ENCODE measurements around the gene USP22.
A peak's percentile ranks its signal among the peaks of the same experiment; 100 is the strongest.

Gene USP22

GRCh38 chr17:21044971-21045370 lies 2.2 kb upstream of the USP22 start:
- DNase-seq, result no peak

GRCh38 chr17:21043296-21044232 lies 753 bp upstream of the USP22 start:
- peak; percentile 70 for DNase-seq

- DNase-seq, result no peak
These were observed 912 bp downstream of the USP22 start for GRCh38 chr17:21041741-21042457.

GRCh38 chr17:21039839-21040575 lies 2.8 kb downstream of the USP22 start:
- DNase-seq, result no peak

- no peak for DNase-seq
These were observed 5.6 kb downstream of the USP22 start for GRCh38 chr17:21037117-21037803.

GRCh38 chr17:21036361-21036881 lies 6.4 kb downstream of the USP22 start:
- DNase-seq, result no peak

GRCh38 chr17:21035406-21035805 lies 7.4 kb downstream of the USP22 start:
- DNase-seq, result no peak

- DNase-seq, result no peak
These were observed 8.2 kb downstream of the USP22 start for GRCh38 chr17:21034340-21035235.

- DNase-seq, result no peak
These were observed 9.5 kb downstream of the USP22 start for GRCh38 chr17:21033350-21033749.

- DNase-seq, result no peak
These were observed 10.9 kb downstream of the USP22 start for GRCh38 chr17:21031756-21032396.

- no peak for DNase-seq
These were observed 12.4 kb downstream of the USP22 start for GRCh38 chr17:21030375-21030774.

- DNase-seq, result no peak
These were observed 13.3 kb downstream of the USP22 start for GRCh38 chr17:21029515-21029914.

GRCh38 chr17:21029036-21029435 lies 13.8 kb downstream of the USP22 start:
- DNase-seq, result no peak

- no peak for DNase-seq
These were observed 14.6 kb downstream of the USP22 start for GRCh38 chr17:21028192-21028591.

GRCh38 chr17:21027031-21027430 lies 15.8 kb downstream of the USP22 start:
- no peak for DNase-seq

GRCh38 chr17:21025451-21025850 lies 17.4 kb downstream of the USP22 start:
- no peak for DNase-seq

GRCh38 chr17:21024024-21024423 lies 18.8 kb downstream of the USP22 start:
- no peak for DNase-seq

GRCh38 chr17:21021208-21021803 lies 21.5 kb downstream of the USP22 start:
- DNase-seq, result no peak

GRCh38 chr17:21020622-21021021 lies 22.2 kb downstream of the USP22 start:
- DNase-seq, result no peak

GRCh38 chr17:21019976-21020586 lies 22.7 kb downstream of the USP22 start:
- no peak for DNase-seq

Measured in NCI-H1048 (cell line).